GM21526 (cell line): ENCODE measurements around the gene ABCC4.
"Not testable (repeated sequence)": the region's sequence is repeated elsewhere in the genome, so short reads cannot be mapped to it uniquely, and the experiment has no call there.

Experiments
- ATAC-seq: cut with Tn5 transposase; IDR thresholded peaks from one replicate; pipeline ENCODE4 v1.9.1; 2021; ENCODE audit warnings: moderate library complexity; ENCODE audit not compliant: unreplicated experiment, low FRiP score

Gene ABCC4

DNA sequence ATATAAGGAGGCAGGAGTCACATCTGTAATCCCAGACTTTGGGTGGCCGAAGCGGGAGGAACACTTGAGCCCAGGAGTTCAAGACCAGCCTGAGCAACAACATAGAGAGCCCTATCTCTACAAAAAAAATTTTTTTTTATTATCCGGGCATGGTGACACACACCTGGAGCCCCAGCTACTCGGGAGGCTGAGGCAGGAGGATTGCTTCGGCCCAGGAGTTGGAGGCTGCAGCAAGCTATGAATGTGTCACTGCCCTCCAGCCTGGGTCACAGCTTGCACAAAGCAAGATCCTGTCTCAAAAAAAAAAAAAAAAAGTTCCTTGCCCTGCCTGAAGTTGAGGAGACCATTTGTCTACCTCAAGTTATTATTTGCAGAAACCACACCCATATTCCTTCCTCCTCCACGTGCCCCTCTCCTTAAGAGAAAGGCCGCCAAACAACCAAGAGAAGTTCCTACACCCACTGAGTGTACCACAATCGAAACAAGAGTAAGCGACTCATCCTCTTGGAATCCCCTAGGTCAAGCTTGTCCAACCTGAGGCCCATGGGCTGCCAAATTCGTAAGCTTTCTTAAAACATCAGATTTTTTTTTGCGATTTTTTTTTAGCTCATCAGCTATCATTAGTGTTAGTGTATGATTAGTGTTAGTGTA lies 2.2 kb downstream of the ABCC4 start:
- ATAC-seq = no peak

- no peak for ATAC-seq
Observed at GRCh38 chr13:95298169-95298965, 2.9 kb downstream of the ABCC4 start.

DNA sequence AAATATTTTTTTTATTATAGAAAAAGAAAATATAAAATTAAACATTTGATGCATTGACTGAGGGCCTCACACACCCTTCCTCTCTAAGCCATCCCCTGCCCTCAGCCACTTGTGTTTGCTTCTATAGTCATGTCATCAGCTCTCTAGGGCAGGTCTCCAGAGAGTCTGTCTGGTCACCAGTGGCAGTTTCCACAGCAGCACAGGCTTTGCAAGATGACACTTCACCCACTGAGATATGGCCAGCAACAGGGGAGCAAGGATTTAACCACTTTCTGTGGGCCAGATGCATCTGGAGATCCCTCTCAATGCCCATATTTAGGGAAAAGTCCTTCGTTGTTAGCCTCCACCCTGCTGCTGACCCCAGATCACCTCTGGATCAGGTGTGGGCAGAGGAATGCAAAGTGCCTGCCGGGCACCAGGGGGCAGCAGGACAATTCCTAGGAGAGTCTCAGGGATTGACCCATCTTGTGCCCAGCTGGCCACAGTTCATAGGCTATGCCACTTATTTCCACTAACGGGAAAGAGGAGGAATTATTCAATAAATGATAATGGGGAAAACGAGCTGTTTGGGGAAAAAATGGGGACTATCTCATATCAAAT lies 4.8 kb downstream of the ABCC4 start:
- no peak for ATAC-seq

DNA sequence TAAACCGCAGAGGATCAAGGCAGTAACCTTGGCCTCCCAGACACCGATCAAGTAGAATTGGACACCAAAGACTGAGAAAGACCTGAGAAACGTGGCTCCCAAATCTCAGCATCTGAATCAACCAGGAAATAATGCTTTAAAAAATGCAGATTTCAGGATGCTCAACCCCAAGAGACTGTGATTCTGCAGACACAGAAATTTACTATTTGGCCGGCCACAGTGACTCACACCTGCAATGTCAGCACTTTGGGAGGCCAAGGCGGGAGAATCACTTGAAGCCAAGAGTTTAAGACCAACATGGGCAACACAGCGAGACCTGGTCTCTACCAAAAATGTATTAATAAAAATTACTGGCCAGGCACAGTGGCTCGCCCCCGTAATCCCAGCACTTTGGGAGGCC lies 6.2 kb downstream of the ABCC4 start:
- ATAC-seq = no peak

DNA sequence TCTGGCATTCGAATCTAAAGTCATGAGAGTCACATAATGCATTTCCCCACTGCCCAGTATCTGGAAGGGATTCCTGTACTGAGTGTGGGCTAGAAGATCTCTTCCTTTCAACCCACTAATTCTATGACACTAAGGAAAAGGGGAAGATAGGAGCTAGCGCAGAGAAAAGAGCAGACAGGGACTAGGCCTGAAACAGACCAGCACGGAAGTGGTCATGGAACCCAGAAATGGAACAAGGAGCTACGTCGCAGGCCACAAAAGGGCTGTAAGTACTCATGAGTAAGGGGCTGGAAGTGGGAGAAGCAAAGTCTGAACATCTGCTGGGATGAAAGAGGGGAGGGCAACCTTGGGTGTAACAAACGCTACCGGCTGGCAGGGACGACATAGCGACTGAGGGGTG lies 8.6 kb downstream of the ABCC4 start:
- no peak for ATAC-seq

GRCh38 chr13:95289901-95290300 lies 11.3 kb downstream of the ABCC4 start:
- not testable (repeated sequence) for ATAC-seq

- no peak for ATAC-seq
Observed at GRCh38 chr13:95289020-95289444, 12.2 kb downstream of the ABCC4 start.

DNA sequence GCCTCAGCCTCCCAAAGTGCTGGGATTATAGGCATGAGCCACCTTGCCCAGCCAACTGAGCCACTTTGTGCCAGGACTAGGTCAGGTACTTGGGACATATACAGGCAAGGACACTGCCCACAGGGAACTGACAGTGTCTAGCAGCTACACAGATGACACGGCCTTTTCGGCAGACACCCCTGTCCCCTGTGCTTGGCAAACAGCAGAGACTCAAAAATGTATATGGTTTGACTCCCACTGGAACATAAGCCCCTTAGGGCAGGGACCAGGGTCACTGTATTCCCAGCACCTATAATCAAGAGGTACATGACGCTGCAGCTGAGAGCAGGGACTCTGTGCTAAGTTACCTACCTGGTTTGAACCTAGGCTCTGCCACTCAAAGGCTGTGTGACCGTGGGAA lies 16.8 kb downstream of the ABCC4 start:
- no peak for ATAC-seq

DNA sequence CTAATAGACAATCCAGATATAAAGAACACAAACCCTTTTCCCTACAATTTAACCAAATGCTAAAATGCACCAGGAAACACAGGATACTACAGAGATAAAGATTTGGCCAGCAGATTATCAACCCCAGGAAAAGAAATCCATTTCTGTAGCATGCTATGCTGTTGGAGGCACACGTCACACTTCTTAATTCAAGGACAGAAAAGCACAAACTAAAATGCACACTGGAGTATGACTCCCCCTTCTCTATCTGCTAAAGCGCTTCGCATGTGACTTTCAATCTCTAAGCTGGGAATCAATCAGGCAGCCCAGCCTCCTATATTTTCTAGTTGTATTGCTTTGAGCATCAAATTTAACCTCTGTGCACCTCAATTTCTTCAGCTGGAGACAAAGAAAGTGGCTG lies 22.2 kb downstream of the ABCC4 start:
- no peak for ATAC-seq

- no peak for ATAC-seq
Observed at GRCh38 chr13:95276037-95276505, 25.2 kb downstream of the ABCC4 start.

DNA sequence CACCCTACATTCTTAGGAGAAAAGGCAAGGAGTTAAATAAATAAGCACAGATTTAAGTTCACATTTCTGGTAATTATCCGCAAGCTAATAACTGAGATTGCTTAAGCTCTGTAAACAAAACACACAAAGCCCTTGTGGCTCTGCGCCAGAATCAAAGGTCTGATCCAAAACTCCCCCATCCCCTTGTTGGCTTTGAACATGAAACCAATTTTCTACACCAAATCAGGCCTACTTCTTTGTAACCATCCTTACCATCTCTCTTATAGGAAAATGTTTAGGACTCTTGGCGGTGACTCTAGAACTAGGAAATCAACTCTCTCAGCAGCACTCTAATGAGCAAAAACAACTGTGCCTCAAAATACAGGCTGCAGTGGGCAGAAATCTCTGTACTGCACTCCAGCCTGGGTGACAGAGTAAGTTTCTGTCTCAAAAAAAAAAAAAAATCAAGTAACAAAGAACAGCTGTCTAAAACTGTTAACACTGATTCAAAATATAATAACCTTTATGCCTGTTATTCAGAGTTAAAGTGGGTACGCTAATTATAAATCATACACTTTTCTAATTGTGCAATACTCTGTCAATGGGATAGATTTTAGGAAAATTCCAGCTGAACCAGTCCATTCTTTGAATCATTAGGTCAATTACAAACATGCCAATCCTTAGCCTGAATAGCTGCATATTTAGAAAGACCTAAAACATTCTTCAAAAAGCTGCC lies 25.8 kb downstream of the ABCC4 start:
- ATAC-seq = no peak

DNA sequence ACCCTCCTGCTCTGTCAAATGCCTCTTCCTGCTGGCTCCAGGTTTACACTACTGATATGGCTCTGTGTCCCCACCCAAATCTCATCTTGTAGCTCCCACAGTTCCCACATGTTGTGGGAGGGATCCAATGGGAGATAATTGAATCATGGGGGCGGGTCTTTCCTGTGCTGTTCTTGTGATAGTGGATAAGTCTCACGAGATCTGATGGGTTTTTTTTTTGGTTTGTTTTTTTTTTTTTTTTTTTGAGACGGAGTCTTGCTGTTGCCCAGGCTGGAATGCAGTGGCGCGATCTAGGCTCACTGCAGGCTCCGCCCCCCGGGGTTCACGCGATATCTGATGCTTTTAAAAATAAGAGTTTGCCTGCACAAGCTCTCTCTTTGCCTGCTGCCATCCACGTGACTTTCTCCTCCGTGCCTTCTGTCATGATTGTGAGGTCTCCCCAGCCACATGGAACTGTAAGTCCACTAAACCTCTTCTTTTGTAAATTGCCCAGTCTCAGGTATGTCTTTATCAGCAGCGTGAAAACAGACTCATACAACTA lies 27.6 kb downstream of the ABCC4 start:
- ATAC-seq = not testable (repeated sequence)

- not testable (repeated sequence) for ATAC-seq
Observed at GRCh38 chr13:95272076-95272475, 29.2 kb downstream of the ABCC4 start.

GRCh38 chr13:95269756-95270155 lies 31.5 kb downstream of the ABCC4 start:
- no peak for ATAC-seq

GRCh38 chr13:95268343-95269065 lies 32.7 kb downstream of the ABCC4 start:
- ATAC-seq = not testable (repeated sequence)

GRCh38 chr13:95267662-95268342 lies 33.4 kb downstream of the ABCC4 start:
- no peak for ATAC-seq

DNA sequence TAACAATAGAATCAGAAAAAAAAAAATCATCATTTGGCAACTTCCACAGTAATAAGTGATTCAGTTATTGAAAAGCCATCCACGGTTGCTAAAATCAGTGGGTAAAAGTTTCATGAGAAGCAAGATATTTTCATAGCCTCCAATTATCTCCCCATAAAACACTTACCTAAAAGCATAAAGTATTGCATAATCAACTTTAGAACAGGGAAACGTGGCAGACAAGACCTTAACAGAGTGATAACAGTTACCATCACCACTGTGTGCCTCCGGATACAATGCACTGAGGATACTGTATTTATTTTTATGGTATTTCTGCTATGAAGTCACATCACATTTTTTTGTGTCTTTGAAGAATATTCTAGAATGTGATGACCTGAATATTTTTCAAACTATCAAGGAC lies 37.0 kb downstream of the ABCC4 start:
- no peak for ATAC-seq

DNA sequence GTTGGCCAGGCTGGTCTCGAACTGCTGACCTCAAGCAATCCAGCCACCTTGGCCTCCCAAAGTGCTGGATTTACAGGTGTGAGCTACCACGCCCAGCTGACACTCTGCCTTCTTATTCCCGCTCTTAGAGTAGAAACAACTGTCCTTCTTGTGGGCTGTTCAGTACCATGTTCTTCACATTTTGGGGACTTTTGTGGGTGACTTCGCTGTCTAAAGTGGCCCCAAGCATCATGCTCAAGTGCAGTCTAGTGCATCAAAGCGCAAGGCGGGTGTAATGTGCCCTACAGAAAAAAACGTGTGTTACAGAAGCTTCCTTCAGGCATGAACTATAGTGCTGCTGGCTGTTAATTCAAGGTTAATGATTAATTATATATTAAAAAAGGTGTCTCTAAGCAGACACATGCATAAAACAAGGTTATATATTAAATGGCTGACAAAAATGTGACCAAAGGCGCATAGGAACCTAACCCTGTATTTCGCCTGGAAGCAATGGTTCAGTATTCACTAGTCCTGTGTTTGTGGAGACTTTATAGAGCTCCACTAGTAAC lies 38.3 kb downstream of the ABCC4 start:
- no peak for ATAC-seq

DNA sequence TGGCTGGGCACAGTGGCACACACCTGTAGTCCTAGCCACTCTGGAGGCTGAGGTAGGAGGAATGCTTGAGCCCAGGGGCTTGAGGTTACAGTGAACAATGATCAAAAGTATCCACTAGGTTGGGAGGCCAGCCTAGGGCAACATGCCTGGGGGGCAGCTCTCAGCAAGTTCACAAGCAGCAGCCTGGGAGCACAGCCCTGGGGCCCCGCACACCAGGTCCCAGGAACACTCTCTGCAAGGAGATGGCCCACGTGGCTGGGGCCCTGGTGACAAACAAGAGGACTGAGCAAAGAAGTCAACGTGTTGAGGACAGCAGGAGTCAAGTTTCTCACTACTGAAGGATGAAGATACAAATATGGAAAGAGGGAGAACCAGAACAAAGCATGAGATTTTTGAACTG lies 39.3 kb downstream of the ABCC4 start:
- no peak for ATAC-seq
